GM18507 (cell line): ENCODE measurements around the gene DLGAP1.

ENCODE experiments used
- DNase-seq: peaks from one replicate; pipeline ENCODE4 v3.0.0; 2011; ENCODE audit warnings: low read depth; ENCODE audit not compliant: insufficient read length; ENCODE audit errors: extremely low spot score
- FAIRE-seq: peaks from 2 replicates; lab custom pipeline; 2011; peaks lifted over from hg19 to GRCh38; lab: Jason Lieb, UNC

DLGAP1 gene

GRCh38 chr18:4251873-4252272 lies 203.2 kb downstream of the DLGAP1 start:
- no peak for FAIRE-seq
- no peak for DNase-seq

- FAIRE-seq: no peak
These were observed 203.9 kb downstream of the DLGAP1 start for GRCh38 chr18:4251206-4251605.

GRCh38 chr18:4250141-4250540 lies 205.0 kb downstream of the DLGAP1 start:
- no peak for DNase-seq
- FAIRE-seq: no peak

More at GRCh38 chr18:4251206-4251605, 203.9 kb downstream of the DLGAP1 start:
- DNase-seq: no peak

GRCh38 chr18:4248686-4249085 lies 206.4 kb downstream of the DLGAP1 start:
- no peak for FAIRE-seq
- no peak for DNase-seq

- DNase-seq (no peak), FAIRE-seq (no peak)
These were observed 208.7 kb downstream of the DLGAP1 start for GRCh38 chr18:4246374-4246773.

GRCh38 chr18:4245456-4245855 lies 209.7 kb downstream of the DLGAP1 start:
- FAIRE-seq: no peak
- no peak for DNase-seq

- DNase-seq: no peak
- no peak for FAIRE-seq
These were observed 212.5 kb downstream of the DLGAP1 start for GRCh38 chr18:4242431-4243161.

- no peak for FAIRE-seq
These were observed 214.0 kb downstream of the DLGAP1 start for GRCh38 chr18:4241090-4241617.

GRCh38 chr18:4238966-4239365 lies 216.1 kb downstream of the DLGAP1 start:
- DNase-seq (no peak), FAIRE-seq (no peak)

More at GRCh38 chr18:4241090-4241617, 214.0 kb downstream of the DLGAP1 start:
- DNase-seq: no peak

GRCh38 chr18:4237664-4238041 lies 217.5 kb downstream of the DLGAP1 start:
- DNase-seq (no peak), FAIRE-seq (no peak)

GRCh38 chr18:4236940-4237663 lies 218.0 kb downstream of the DLGAP1 start:
- no peak for DNase-seq
- FAIRE-seq: no peak

GRCh38 chr18:4233468-4233867 lies 221.6 kb downstream of the DLGAP1 start:
- DNase-seq: no peak
- FAIRE-seq: no peak

GRCh38 chr18:4232656-4233055 lies 222.5 kb downstream of the DLGAP1 start:
- FAIRE-seq: no peak

GRCh38 chr18:4231260-4231659 lies 223.8 kb downstream of the DLGAP1 start:
- DNase-seq (no peak), FAIRE-seq (no peak)

More at GRCh38 chr18:4232656-4233055, 222.5 kb downstream of the DLGAP1 start:
- DNase-seq: no peak

- DNase-seq (no peak), FAIRE-seq (no peak)
These were observed 224.5 kb downstream of the DLGAP1 start for GRCh38 chr18:4230450-4231168.

- DNase-seq (no peak), FAIRE-seq (no peak)
These were observed 230.9 kb downstream of the DLGAP1 start for GRCh38 chr18:4224031-4224704.

- DNase-seq (no peak), FAIRE-seq (no peak)
These were observed 243.8 kb downstream of the DLGAP1 start for GRCh38 chr18:4211111-4211837.

GRCh38 chr18:4208366-4208765 lies 246.7 kb downstream of the DLGAP1 start:
- FAIRE-seq (no peak), DNase-seq (no peak)

- FAIRE-seq (no peak), DNase-seq (no peak)
These were observed 247.6 kb downstream of the DLGAP1 start for GRCh38 chr18:4207383-4207985.
